DOHH2 (cell line): ENCODE results near the gene KANTR.

ENCODE experiments used
- CTCF ChIP-seq: fragments of 200-600 bp; sonication (generic); IDR thresholded peaks from one replicate; pipeline ENCODE4 v1.5.1; 2014; ENCODE audit warnings: antibody characterized with exemption, mild to moderate bottlenecking, low read depth, low read length; ENCODE audit not compliant: poor library complexity, severe bottlenecking
- EZH2phosphoT487 ChIP-seq: fragments of 200-600 bp; sonication (generic); IDR thresholded peaks from 2 replicates; pipeline ENCODE4 v1.6.1; 2017; ENCODE audit warnings: borderline replicate concordance, mild to moderate bottlenecking, antibody characterized with exemption, low read length, moderate library complexity, mixed read lengths

GRCh38 chrX:53089224-53089842 lies 4.6 kb upstream of the KANTR start:
- TF ChIP-seq CTCF (peak; percentile 60), EZH2phosphoT487 (no peak)
